ENCODE data around the gene PACRG.

GRCh38 chr6:163294734-163295133, 567.0 kb downstream of the PACRG start:
- TF ChIP-seq CTCF (IDR thresholded peaks at IDR 0.05): no peak
- no peak for TF ChIP-seq POLR2AphosphoS5 (IDR thresholded peaks at IDR 0.05)
